Stimulated activated CD8-positive, alpha-beta memory T cell treated with anti-CD3 and anti-CD28 coated beads, Interleukin-4, amount 100 ng/mL, for 48 hours (primary cell): Measurements from ENCODE around the gene NAALADL2.
"Not testable (repeated sequence)": the region's sequence is repeated elsewhere in the genome, so short reads cannot be mapped to it uniquely, and the experiment has no call there.

ENCODE experiments used
- DNase-seq: peaks from one replicate; pipeline ENCODE4 v3.0.0-alpha.2; 2020

Gene NAALADL2

GRCh38 chr3:175526191-175526590 lies 667.1 kb downstream of the NAALADL2 start:
- DNase-seq, result no peak

DNA sequence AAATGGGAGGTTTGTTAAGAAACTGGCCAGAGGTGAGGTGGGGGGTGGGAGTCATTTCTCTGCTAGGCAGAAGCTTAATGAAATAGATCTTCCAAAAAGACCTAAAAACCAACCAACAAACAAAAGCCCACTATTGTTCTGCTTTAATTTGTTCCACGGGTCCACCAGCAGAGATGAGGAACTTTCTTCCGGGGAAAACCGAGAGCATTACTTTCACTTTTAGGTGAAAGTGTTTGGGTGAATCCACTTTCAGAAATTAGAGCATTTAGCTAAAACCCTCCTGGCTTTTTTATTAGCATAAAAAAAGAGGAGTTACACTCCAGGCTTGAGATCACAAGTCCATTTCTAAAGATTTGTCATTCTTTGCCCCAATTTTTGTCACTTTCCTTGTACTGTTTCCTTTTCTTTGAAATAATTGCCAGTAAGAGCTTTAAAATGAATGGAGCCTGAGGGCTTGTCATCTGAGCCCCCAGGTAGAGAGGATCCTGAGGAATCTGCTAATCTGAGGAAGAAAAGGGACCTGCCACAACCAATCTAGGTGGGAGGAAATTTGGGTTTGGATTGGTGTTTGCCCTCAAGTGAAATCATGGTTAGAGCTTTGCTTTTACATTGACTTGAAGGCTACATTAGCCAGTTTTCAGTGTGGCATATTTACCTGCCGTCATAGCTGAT lies 667.6 kb downstream of the NAALADL2 start:
- DNase-seq, result no peak

- not testable (repeated sequence) for DNase-seq
These were observed 669.6 kb downstream of the NAALADL2 start for GRCh38 chr3:175528693-175529092.

DNA sequence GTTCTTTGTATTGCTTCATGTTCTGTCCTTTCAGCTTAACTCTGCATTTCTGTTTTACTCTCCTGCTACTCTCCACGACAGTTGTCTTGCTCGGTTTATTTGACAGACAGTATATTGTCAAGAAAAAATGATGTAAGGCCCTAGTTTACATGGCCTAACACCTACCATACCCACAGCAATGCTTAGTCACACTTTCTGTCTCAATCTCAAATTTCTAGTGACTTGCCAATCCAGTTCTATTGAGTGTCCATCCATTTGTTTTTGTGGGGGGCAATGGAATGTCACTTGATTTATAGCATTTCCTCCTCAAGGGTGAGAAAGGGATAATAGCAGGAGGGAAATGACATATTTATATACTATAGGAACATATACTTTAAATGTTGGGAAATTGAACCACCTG lies 676.2 kb downstream of the NAALADL2 start:
- DNase-seq, result no peak

GRCh38 chr3:175546115-175546514 lies 687.0 kb downstream of the NAALADL2 start:
- no peak for DNase-seq

GRCh38 chr3:175552929-175553328 lies 693.8 kb downstream of the NAALADL2 start:
- DNase-seq, result no peak

GRCh38 chr3:175554801-175555200 lies 695.7 kb downstream of the NAALADL2 start:
- DNase-seq, result no peak

GRCh38 chr3:175558261-175558660 lies 699.1 kb downstream of the NAALADL2 start:
- DNase-seq, result no peak

GRCh38 chr3:175564363-175564762 lies 705.2 kb downstream of the NAALADL2 start:
- DNase-seq, result no peak

DNA sequence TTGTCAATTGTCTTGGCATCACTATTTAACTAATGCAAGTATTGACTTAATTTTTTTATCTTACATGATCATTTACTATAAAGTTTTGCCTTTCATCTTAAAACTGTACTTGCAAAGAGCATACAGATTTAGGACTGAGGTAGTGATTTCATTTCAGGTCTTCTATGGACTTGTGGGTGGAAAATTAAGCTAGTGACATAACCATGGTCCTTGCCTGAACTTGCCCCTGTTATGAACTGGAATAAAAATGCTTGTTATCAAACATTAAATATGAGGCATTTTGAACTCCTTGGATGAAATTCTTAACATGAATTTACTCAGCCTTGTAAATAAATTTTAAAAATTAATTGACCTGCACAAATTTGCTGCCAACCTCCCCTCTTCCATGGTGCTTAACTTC lies 712.0 kb downstream of the NAALADL2 start:
- DNase-seq, result no peak

DNA sequence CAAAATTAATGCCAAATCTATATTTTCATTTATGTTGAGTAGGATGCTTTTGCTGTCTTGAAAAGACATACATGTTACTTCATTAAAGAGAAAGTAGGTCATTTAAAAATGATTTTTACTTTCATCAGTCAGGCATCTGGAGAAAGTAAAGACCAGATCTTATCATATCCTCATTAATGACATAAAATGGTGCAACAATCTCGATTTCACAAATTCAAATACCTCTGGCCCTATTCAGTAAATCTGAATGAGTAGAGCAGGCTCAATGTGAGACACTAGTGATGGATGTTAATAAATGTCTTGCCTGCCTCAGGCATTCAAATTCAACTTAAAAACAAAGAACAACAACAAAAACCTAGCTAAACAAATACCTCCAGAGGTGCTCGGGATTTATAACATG lies 714.1 kb downstream of the NAALADL2 start:
- DNase-seq, result no peak

DNA sequence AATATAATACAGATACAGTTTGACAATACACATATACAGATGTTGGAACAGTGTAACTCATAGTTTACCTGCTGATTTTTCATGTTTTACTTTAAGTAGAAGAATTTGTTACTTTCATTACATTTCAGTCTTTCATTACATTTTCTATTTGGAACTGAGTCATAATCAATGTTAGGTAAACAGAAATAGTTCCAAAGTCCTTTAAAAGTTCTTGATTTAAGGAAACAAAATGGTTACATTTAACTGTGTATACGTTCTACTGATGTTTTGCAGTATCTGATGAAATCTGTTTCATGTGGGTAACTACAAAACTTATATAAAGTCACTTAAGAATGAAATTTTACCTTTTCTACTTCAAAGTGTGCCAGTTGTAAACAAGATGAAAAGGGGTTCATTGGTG lies 721.2 kb downstream of the NAALADL2 start:
- no peak for DNase-seq

- DNase-seq, result no peak
These were observed 726.8 kb downstream of the NAALADL2 start for GRCh38 chr3:175585898-175586297.

DNA sequence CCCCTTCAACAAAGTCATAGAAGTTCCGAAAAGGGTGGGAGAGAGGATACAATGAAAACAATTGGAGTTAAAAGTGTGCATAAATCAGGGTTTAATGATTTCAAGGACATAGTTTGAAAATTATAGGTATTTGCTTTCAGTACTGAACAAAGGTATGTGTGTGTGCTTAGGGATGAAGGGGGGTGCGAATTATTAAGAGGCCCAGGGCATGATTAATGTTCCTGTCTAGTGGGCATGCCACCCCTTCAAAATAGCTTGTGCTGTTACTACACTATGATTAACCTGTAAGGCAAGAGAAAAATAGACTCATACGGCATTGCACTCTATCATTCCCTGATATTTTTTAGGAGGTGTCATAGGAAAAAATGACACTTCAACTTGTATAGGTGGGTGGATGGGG lies 731.6 kb downstream of the NAALADL2 start:
- no peak for DNase-seq

DNA sequence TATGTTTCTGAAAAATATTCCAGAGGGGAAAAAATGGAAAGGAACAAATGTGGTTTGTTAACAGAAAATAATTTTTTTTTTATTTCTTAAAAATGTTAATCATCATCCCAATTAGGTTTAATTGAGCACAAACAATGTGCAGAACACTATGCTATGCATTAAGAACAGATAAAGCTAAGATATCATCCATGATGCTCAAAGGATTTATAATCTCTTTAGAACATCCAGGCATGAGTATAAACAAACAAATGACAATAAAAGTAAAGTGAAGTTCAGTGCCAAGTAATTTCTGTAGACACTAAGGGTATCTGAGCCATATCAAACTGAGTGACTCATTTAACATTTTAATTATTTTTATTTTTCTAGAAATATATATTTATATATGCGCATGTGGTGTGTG lies 732.2 kb downstream of the NAALADL2 start:
- no peak for DNase-seq

DNA sequence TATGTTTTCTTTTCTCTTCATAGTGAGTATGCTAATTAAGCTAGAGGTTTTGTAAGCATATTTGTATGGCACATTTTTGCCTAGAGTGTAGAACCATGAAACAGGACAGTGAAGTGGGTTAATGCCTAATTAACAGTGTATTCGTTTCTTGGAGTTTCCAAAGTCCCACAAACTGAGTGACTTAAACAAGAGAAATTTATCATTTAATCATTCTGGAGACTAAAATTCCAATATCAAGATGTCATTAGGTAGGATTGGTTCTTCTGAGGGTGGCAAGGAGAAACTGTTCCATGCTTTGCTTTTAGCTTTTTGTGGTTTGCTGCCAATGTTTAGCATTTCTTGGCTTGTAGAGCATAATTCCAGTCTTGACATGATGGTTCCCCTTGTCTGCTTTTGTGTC lies 734.2 kb downstream of the NAALADL2 start:
- no peak for DNase-seq

- no peak for DNase-seq
These were observed 739.6 kb downstream of the NAALADL2 start for GRCh38 chr3:175598740-175599139.

- no peak for DNase-seq
These were observed 742.4 kb downstream of the NAALADL2 start for GRCh38 chr3:175601521-175601920.

DNA sequence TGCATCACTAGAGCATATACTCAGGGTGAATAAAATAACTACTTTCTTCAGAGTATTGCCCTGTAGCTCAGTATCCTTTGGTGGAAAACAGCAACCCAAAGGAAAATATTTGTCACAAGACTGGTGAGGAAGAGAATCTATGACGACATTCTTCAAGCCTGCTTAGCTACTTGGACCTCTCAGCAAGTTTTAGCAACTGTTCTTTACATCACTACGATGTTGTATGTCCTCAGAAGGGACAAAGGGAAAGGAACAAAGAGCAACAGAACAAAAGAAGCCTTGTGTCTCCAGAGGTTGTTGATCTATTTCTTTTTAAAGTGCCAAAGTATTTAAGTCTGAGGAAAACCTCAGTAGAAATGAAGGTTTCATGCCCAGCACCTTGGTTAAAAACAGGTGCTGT lies 746.7 kb downstream of the NAALADL2 start:
- DNase-seq, result no peak

DNA sequence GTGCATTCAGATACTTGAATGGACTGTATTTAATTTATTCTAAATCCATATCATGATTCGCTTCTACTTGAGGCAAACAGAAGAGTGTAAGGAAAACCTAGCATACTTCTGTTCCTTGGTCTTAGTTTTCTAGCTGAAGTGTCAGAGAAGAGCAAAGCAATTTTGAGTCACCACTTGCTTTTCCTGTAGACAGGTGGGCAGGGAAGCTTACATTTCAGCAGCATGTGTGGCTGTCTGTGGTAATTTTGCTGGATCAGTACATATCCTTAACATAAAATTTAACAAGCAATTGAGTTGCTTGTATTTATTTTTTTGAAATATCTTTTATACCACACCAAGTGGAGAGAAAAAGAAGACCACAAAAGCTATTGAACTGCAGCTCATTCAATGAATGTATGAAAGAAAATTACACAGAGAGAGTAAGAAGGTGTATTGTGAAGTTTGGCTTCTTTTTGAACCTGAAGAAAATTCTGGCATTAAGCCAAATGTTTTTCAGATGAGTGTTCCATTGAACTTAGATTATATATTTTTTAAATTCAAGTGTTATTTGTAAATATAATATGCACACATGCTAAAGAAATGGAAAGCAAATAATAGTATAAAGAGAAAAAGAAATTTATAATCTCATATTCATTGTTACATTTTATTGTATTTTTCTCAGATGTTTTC lies 747.6 kb downstream of the NAALADL2 start:
- DNase-seq, result no peak

DNA sequence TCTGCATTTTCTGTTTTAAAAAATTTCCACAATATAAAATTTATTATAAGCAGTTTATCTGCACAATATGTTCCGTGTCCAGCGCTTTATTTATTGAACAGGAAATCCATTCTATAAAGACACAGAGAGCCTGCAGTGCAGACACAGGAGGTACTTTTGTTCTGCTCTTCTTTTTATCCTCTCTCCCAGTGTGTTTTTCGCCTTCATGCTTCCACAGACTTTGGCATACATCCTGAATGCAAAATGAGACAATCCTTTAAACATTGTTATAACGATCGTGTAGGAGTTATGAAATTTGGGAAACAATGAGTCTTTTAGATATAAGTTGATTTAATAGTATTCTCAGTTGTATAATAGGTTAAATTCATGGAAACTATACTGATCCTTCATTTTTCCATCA lies 749.2 kb downstream of the NAALADL2 start:
- DNase-seq, result no peak

GRCh38 chr3:175608911-175609310 lies 749.8 kb downstream of the NAALADL2 start:
- no peak for DNase-seq

DNA sequence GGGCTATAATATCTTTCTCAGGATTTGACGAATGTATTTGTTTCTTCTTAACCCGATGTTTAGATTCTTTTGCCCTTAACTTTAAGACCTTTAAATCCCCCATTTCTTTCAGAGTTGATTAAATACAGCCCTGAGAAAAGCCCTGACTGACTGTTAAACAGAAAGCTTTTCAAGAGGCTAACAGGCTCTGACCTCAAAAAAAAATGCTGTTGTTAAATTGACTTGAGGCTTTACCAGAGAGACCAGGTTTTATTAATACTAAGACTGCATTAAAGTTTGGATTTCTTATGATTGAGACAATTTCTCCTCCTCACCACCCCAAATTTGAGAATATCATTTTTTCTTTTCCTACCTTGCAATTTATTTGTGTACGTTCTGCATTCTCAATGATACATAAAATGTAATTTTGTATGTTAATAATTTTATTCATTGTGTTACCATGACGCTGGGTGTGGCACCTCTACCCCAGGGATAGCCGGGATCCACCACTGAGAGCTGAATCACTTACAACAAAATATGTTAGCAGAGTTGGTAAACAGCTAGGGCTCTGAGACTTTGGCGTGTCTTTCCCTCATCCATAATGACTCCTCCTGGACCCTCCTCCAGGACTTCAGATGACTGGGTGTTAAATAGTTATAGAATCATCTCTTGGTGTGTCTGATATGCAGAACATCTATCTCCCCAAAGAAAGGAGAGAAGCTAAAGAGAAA lies 753.5 kb downstream of the NAALADL2 start:
- DNase-seq, result no peak

DNA sequence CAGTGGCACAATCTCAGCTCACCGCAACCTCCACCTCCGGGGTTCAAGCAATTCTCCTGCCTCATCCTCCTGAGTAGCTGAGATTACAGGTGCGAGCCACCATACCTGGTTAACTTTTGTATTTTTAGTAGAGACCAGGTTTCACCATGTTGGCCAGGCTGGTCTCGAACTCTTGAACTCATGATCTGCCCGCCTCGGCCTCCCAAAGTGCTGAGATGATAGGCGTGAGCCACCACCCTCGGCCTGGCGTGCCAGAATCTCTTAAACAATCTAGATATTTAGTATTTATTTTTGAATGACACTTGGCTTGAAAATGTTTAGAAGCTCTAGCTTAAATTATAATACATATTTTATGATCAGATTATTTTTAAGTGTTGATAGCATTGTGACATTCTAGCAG lies 755.0 kb downstream of the NAALADL2 start:
- DNase-seq, result not testable (repeated sequence)
